Thyroid gland (tissue), 4 donors: ENCODE data around the gene KDM1A.

Experiments
- CTCF ChIP-seq, 6 experiments: fragments of 200-600 bp in 3 of 6; fragments of 450-650 bp in 3 of 6; sonication (generic) in 3 of 6; IDR thresholded peaks; one replicate each; pipeline ENCODE4 v1.5.1; 2016 to 2019; ENCODE audit warnings: antibody characterized with exemption in 6 of 6, mild to moderate bottlenecking in 2 of 6, inconsistent platforms in 1 of 6, moderate library complexity in 1 of 6
- POLR2A ChIP-seq, 2 donors: fragments of 450-650 bp; IDR thresholded peaks; one replicate each; pipeline ENCODE4 v1.6.1; 2017; ENCODE audit warnings: antibody characterized with exemption in 2 of 2, mild to moderate bottlenecking in 2 of 2, moderate library complexity in 1 of 2

- TF ChIP-seq CTCF (IDR thresholded peaks at IDR 0.05) (no peak), POLR2A (IDR thresholded peaks at IDR 0.05) (no peak)
Observed at GRCh38 chr1:22975694-22976093, 43.6 kb upstream of the KDM1A start.
